ENCODE results near the gene GLRX3.

GRCh38 chr10:130180416-130180815 is 44.2 kb downstream of the GLRX3 start:
- TF ChIP-seq CTCF (IDR thresholded peaks at IDR 0.05; ENCODE audit: low read depth, low read length) = no peak
- no peak for TF ChIP-seq EZH2phosphoT487 (IDR thresholded peaks at IDR 0.05; ENCODE audit: low read depth)
